Embryonic facial prominence (tissue), 1 donor: Measurements from ENCODE around the gene IER5.
"Not testable (repeated sequence)": the region's sequence is repeated elsewhere in the genome, so short reads cannot be mapped to it uniquely, and the experiment has no call there.

ENCODE experiments used
- DNase-seq: peaks from one replicate; pipeline ENCODE4 v3.0.0-alpha.2; 2016; ENCODE audit errors: extremely low spot score

IER5 gene

GRCh38 chr1:181088079-181089016 is at the start of gene IER5:
Gene IER5, plus strand, starts transcription at chr1:181088700. Its CDS starts 203 bp downstream, at chr1:181088903.
- peak; percentile 90 for DNase-seq

GRCh38 chr1:181040284-181040865 is 48.1 kb upstream of the IER5 start:
- no peak for DNase-seq

GRCh38 chr1:181043025-181043888 is 45.2 kb upstream of the IER5 start:
- DNase-seq: no peak

- DNase-seq: no peak
Measured at GRCh38 chr1:181044449-181044966, 44.0 kb upstream of the IER5 start.

- not testable (repeated sequence) for DNase-seq
Measured at GRCh38 chr1:181045946-181046345, 42.6 kb upstream of the IER5 start.

GRCh38 chr1:181049378-181049777 is 39.1 kb upstream of the IER5 start:
- DNase-seq: no peak

GRCh38 chr1:181050922-181051321 is 37.6 kb upstream of the IER5 start:
- DNase-seq: no peak

- no peak for DNase-seq
Measured at GRCh38 chr1:181056560-181056959, 31.9 kb upstream of the IER5 start.

GRCh38 chr1:181057079-181057478 is 31.4 kb upstream of the IER5 start:
- no peak for DNase-seq

- no peak for DNase-seq
Measured at GRCh38 chr1:181059435-181059834, 29.1 kb upstream of the IER5 start.

- DNase-seq: no peak
Measured at GRCh38 chr1:181060066-181060465, 28.4 kb upstream of the IER5 start.

GRCh38 chr1:181060947-181061346 is 27.6 kb upstream of the IER5 start:
- DNase-seq: not testable (repeated sequence)

- DNase-seq: no peak
Measured at GRCh38 chr1:181061487-181061886, 27.0 kb upstream of the IER5 start.

GRCh38 chr1:181061891-181062835 is 26.3 kb upstream of the IER5 start:
- no peak for DNase-seq

GRCh38 chr1:181062836-181063428 is 25.6 kb upstream of the IER5 start:
- no peak for DNase-seq

GRCh38 chr1:181064011-181064623 is 24.4 kb upstream of the IER5 start:
- no peak for DNase-seq

GRCh38 chr1:181064702-181065101 is 23.8 kb upstream of the IER5 start:
- DNase-seq: no peak

- DNase-seq: no peak
Measured at GRCh38 chr1:181073638-181074037, 14.9 kb upstream of the IER5 start.

GRCh38 chr1:181075766-181076350 is 12.6 kb upstream of the IER5 start:
- DNase-seq: no peak

GRCh38 chr1:181076852-181077251 is 11.6 kb upstream of the IER5 start:
- DNase-seq: no peak
